ENCODE results near the gene PFN1. TPM values are rescaled to one million over a fixed set of nuclear protein-coding genes. Genes with fewer than 3 reads are reported as not detected.
"Not testable (repeated sequence)": the region's sequence is repeated elsewhere in the genome, so short reads cannot be mapped to it uniquely, and the experiment has no call there.

The PFN1 gene
- polyA plus RNA-seq, 1 donor = 349 TPM

DNA sequence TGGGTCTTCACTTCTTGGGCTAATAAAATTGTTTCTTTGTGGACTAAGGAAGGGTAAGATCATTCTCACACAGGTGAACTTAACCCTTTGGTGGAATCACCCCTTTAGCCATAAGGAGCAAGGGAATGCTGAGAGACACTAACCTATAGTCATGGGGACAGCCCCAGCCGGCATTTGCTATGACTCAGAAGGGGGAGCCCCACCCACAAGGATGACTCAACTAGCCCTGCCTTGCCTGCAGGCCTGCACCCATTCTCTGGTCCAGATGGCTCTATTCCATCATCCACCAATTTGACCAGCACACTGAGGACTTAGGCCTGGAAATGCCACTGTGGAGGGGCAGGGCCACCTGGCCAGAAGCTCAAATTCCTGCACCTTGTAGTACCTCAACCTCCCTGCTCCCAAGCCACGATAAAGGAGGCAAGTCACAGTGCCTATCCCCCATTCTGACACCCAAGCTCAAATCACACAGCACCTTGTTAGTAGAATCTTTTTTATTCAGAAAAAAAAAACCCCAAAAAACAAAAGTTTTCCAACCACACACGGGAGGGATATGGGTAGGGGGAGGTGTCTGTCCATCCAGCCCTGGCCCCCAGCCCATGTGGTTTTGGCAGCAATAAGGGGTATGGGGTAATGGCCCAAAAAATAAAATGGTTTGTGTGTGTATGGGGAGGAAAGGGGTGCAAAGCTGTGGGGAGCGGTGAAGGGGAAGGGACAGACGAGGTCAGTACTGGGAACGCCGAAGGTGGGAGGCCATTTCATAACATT is 3.0 kb downstream of the PFN1 start:
- no peak for DNase-seq (ENCODE audit: low read depth)

DNA sequence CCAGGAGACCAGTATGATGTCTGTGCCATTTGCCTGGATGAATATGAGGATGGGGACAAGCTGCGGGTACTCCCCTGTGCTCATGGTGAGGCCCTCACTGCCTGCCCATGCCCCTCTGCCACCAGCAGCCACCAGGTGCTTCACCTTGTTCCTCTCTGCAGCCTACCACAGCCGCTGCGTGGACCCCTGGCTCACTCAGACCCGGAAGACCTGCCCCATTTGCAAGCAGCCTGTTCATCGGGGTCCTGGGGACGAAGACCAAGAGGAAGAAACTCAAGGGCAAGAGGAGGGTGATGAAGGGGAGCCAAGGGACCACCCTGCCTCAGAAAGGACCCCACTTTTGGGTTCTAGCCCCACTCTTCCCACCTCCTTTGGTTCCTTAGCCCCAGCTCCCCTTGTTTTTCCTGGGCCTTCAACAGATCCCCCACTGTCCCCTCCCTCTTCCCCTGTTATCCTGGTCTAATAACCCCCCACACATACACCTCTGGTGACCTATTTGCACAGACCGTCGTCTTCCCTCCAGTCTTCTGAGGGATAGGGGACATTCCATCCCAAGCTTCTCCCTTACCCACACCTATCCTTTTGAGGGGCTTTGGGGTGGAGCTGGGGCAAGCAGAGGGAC is 3.7 kb downstream of the PFN1 start:
- no peak for DNase-seq (ENCODE audit: low read depth)

DNA sequence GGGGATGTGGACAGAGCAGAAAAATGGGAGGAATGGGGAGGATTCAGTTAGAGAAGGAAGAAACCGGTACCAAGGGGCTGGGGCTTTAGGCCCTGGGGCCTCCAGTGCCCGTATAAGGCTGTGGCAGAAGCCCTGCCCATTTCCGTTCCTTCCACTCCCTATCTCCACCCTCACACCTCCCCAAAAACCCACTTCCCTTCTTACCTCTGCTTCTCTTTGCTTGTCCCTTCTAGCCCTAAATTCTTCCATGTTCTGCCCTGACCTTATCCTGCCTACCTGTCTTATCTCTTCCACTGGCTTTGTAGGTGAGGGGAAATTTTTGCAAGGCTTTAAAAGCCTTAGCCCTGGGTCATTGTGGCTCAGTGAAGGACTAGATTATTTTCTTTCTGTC is 4.2 kb downstream of the PFN1 start:
- DNase-seq (ENCODE audit: low read depth) = no peak

DNA sequence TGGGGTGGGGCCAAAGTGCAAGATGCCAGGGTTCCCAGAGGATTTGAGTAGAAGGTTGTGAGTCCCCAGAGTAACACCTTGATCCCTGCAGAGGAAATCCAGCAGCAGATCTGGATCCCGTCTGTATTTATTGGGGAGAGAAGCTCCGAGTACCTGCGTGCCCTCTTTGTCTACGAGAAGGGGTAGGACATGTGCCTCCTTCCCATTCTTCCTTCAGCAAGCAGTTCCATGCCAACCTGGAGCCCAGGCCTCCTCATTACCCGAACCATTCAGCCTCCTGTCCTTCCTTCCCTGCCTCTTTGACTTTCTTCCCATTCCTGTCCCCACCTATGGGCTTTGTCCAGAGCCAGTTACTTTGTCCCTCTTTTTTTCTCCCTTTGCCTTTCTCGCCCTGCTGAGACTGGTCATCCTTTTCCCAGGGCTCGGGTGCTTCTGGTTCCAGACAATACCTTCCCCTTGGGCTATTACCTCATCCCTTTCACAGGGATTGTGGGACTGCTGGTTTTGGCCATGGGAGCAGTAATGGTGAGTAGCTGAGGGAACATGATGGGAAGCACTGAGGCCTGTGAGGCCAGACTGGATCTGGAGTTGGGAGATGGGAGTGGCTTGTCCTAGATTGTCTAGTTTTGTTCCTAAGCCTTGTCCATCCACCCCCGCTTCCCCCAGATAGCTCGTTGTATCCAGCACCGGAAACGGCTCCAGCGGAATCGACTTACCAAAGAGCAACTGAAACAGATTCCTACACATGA is 5.4 kb downstream of the PFN1 start:
- no peak for DNase-seq (ENCODE audit: low read depth)

DNA sequence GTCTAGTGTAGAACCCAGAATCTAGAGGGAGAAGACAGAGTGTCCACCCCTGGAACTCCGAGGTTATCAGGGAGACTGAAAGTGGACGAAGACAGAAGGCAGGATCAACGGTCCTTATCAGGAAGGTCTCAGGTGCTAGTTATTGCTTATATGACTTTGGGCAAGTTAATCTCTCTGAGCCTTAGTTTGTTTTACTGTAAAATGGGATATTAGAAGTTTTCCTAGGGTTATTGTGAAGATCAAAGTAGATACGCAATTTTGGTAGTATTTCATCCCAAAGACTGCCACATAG is 7.1 kb downstream of the PFN1 start:
- DNase-seq (ENCODE audit: low read depth) = no peak

DNA sequence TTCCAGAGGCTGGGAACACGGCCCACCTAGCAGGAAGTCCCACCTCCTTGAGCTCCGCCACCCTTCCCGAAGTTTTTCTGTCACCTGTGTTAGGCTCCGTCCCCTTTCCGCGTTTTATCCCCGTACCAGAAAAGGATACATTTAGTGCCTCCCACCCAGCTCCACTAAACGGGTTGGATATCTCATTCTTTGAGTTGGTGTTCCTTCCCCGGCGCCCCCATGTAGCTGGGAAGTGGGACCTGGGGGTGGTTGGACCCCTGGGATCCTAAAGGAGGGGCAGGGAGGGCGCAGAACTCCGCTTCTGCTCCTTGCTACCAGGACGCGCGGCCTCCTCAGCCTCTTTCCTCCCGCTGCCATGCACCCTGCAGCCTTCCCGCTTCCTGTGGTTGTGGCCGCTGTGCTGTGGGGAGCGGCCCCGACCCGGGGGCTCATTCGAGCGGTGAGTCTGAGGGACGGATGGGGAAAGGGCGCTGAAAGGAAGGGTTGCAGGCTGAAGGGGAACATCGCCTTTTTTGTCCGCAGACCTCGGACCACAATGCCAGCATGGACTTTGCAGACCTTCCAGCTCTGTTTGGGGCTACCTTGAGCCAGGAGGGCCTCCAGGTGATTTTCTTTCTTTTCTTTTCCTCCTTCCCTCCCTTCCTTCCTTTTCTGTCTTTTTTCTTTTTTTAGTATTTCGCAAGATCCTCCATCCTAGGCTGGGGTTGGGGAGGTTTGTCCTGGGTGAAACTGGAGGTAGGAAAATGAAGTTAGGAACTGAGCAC is 7.6 kb downstream of the PFN1 start:
- peak; percentile 79 for DNase-seq (ENCODE audit: low read depth)

DNA sequence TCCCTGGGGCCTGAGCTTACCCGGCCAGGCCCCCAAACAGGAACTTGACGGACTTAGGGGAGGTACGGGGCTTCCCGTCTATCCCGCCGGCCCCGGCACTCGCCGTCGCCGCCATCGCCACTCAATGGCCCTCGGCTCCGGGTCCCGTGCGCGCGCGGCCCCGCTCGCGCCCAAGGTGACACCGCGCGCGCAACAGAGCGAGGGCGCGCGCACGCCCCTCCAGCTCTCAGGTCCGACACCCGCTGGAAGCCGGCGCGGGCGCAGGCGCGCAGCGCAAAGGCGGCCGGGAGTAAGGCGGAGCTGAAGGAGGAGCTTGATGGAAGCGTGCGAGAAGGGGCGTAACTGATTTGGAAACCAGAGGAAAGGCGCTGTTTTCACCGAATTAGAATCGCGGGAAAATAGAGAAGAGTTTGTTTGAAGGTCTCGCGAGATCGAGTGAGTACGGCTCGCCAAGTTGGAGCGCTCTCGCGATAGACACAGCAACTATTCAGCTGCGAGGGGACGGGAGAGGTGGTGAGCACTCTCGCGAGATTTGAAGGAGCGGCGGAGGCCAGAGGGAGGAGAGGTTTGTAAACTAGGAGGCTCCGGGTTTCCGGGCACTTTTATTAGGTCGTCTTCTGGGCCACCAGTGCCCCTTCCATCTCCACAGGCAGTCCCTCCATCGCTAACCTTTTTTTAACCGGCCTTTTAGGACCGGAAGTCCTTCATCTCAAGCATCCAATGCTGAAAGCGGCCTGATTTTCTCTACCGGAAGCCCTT is 8.4 kb downstream of the PFN1 start, which contains the start of the genes RNF167 and SLC25A11:
RNF167 (plus strand) TSS at position 473 of the 759 bp plus-strand sequence. CDS start 642 bp downstream, outside the sequence.
SLC25A11 (minus strand) TSS at position 251 of the 759 bp plus-strand sequence; CDS start at position 115, 136 bp downstream.
- DNase-seq (ENCODE audit: low read depth) = peak; percentile 99

DNA sequence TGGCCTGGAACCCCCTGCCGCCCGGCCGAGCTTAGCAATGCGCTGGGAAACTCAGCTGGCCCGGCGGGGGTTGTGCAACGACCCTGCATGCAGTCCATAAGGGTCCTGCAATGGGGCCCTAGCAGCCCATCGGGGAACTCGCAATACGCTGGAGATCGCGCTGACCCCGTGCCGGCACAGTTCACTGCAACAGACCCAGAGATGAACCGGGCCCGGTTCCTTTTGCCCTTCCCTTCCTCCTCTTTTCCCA is 8.9 kb downstream of the PFN1 start:
- no peak for DNase-seq (ENCODE audit: low read depth)

DNA sequence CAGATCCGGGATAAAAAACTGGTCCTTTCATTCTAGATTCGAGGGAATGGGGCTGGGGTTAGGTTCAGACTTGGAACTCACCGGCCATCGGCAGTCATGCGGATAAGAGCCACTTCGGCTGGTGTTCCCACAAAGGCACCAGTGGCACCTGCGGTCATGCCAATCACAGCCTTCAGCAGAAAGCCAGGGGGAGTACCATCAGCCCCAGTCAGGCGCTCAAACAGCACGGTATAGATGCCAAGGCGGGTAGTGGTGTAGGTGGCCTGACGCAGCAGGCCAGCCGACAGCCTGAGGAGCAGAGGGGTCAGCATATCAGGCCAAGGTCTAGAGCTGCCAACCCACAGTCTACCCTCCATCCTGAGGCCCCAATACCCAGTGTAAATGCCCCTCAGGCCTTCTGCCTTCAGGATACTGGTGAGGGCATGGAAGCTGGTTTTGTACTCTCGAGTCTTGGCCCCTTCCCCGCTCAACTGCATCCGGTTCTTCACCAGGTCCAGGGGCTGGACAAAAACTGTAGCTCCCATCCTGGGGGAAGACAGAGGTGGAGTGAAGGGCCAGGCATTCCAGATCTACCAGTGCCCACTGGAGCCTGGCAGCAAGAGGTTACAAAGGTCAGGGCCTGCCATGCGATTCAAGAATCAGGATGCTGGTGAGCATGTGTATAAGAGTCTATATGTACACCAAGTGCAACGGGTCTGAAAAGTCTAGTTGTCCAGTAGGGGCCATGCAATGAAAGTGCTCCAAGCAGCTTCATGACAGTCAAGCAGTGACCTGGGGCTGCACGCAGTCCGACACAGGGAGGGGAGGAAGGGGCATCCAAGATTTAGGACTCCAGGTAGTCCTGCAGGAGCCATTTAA is 9.4 kb downstream of the PFN1 start:
- DNase-seq (ENCODE audit: low read depth) = no peak

DNA sequence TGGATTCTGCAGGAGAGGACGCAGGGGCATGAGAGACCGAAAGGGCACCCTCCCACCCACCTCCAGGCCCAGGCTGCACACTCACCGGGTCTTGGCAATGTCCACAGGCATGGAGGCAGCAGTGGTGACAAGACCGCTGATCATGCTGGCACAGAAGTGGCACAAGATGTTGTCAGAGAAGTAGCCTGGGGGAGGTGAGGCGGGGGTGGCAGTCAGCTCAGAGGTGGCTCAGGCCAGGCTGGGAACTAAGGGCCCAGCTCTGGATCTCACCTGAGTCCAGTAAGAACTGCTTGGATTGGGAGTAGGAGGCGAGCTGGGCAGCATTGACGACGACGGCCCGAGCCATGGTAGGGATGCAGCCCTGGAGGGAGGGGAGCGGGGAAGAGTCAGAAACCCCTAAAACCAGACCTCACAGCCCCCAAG is 10.2 kb downstream of the PFN1 start:
- DNase-seq (ENCODE audit: low read depth) = no peak

DNA sequence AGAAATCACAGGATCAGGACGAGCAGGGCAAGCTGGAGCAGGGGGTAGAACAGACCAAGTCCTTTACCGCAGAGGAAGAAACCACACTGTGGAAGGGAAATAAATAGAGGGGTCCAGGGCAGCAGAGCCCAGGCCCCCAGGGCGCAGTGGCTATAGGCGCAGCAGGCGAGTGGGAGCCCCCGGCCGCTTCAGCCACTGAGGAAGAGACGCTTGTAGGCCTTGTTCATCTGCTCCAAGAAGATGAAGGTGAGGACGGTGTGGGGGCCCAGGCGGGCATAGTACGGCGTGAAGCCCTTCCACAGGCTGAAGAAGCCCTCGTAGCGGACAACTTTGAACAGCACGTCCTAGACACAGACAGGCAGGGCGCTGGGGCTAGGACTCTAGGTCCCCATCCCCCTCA is 10.8 kb downstream of the PFN1 start:
- no peak for DNase-seq (ENCODE audit: low read depth)

DNA sequence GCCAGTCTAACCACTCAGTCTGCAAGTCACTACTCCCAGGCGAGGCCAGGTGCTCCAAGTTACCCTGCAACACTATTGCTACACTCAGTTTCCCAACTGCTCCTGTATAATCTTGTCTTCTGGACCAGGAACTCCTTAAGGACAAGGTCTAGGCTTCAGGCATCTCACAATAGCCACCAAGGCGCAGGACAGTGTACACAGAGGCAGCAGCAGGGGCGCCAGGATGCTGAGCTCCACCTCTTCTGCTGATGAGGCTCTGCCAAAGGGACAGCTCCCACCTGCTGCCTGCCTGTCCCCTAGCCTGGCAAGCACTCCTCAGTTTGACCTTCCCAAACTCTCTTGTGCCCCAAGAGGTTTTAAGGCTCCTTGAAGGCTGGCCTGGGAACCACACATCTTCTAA is 11.9 kb downstream of the PFN1 start:
- DNase-seq (ENCODE audit: low read depth) = no peak

DNA sequence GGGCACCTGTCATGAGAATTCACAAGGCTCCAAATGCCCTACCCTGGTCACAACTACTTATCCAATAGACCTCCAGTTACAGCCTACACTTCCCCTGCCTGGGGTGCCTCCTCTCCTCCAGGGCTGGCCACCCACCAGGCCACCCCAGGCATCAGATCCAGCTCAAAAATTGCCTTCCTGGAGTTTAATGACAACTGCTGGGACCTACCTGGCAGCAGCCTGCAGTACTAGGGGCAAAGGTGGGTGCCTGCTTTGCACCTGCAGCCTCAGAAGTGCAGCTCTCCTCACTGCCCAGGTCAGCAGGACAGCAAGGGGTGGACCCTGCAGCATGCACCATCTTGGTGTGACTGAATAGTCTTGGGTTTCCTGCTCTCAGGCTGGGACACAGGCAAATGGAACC is 12.7 kb downstream of the PFN1 start:
- no peak for DNase-seq (ENCODE audit: low read depth)

DNA sequence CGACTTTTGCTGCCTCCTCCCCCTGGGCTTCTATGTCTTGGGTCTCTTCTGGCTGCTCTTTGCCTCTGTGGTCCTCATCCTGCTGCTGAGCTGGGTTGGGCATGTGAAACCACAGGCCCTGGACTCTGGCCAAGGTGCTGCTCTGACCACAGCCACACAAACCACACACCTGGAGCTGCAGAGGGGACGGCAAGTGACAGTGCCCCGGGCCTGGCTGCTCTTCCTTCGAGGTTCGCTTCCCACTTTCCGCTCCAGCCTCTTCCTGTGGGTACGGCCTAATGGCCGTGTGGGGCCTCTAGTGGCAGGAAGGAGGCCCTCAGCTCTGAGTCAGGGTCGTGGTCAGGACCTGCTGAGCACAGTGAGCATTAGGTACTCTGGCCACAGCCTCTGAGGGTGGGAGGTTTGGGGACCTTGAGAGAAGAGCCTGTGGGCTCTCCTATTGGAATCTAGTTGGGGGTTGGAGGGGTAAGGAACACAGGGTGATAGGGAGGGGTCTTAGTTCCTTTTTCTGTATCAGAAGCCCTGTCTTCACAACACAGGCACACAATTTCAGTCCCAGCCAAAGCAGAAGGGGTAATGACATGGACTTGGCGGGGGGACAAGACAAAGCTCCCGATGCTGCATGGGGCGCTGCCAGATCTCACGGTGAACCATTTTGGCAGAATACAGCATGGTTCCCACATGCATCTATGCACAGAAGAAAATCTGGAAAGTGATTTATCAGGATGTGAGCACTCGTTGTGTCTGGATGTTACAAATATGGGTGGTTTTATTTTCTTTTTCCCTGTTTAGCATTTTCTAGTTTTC is 14.0 kb downstream of the PFN1 start:
- no peak for DNase-seq (ENCODE audit: low read depth)

DNA sequence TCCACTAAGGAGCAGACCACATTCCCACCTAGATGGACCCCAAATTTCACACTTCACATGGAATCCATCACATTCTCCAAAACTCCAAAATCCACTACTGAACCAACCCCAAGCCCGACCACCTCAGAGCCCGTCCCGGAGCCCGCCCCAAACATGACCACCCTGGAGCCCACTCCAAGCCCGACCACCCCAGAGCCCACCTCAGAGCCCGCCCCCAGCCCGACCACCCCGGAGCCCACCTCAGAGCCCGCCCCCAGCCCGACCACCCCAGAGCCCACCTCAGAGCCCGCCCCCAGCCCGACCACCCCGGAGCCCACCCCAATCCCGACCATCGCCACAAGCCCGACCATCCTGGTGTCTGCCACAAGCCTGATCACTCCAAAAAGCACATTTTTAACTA is 14.7 kb downstream of the PFN1 start:
- no peak for DNase-seq (ENCODE audit: low read depth)

DNA sequence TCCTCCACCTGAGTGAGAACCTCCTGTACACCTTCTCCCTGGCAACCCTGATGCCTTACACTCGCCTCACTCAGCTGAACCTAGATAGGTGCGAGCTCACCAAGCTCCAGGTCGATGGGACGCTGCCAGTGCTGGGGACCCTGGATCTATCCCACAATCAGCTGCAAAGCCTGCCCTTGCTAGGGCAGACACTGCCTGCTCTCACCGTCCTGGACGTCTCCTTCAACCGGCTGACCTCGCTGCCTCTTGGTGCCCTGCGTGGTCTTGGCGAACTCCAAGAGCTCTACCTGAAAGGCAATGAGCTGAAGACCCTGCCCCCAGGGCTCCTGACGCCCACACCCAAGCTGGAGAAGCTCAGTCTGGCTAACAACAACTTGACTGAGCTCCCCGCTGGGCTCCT is 15.6 kb downstream of the PFN1 start:
- DNase-seq (ENCODE audit: low read depth) = no peak

DNA sequence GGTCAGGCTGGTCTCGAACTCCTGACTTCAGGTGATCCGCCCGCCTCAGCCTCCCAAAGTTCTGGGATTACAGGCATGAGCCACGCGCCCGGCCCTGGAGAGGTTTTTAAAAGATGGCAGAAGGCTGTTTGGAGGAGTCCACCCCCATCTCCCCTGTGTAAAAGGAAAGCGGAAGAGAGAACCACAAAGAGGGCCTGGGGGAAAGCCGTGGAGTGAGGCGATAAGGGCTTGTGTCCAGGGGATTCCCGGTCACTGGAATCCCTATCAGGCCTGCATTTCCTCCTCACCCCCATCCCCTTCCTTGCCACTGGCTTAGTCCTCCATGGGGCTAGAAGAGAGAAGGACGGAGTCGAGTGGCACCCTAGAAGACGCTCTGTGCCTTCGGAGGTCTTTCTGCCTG is 16.4 kb downstream of the PFN1 start, which contains the start of gene GP1BA:
GP1BA (plus strand) TSS at position 315 of the 400 bp plus-strand sequence. CDS start 328 bp downstream, outside the sequence.
- no peak for DNase-seq (ENCODE audit: low read depth)

DNA sequence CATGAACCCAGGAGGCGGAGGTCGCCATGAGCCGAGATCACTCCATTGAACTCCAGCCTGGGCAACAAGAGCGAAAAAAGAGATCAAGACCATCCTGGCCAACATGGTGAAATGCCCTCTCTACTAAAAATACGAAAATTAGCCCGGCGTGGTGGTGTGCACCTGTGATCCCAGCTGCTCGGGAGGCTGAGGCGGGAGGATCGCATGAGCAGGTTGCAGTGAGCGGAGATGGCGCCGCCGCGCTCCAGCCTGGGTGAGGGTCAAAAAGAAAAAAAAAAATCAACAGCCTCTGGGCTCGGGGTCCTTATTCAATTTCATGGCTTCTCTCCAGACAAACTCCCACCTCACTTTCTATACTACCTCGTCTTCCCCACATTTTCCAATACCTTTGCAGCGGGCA is 19.4 kb downstream of the PFN1 start:
- no peak for DNase-seq (ENCODE audit: low read depth)

DNA sequence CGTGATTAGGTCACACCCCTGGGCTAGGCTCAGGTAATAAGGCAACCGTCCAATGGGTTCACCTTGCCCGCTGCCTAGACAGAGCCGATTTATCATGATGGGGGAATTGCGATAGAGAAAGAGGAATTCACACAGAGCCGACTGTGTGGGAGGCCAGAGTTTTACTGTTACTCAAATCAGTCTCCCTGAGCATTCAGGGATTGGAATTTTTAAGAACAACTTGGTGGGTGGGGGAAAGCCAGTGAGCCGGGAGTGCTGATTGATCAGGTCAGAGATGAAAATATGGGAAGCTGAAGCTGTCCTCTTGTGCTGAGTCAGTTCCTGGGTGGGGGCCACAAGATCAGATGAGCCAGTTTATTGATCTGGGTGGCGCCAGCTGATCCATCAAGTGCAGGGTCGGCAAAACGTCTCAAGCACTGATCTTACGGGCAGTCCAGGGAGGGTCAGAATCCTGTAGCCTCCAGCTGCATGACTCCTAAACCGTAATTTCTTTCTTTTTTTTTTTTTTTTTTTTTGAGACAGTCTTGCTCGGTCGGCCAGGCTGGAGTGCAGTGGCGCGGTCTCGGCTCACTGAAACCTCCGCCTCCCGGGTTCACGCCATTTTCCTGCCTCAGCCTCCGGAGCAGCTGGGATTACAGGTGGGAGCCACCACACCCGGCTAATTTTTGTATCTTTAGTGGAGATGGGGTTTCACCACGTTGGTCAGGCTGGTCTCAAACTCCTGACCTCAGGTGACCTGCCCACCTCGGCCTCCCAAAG is 21.6 kb downstream of the PFN1 start:
- not testable (repeated sequence) for DNase-seq (ENCODE audit: low read depth)

All from forelimb muscle (tissue), 1 donor.